GM21825 (cell line): Measurements from ENCODE around the gene NUDT4B.
"Not testable (repeated sequence)": the region's sequence is repeated elsewhere in the genome, so short reads cannot be mapped to it uniquely, and the experiment has no call there.

Experiments used
- ATAC-seq: cut with Tn5 transposase; IDR thresholded peaks from one replicate; pipeline ENCODE4 v1.9.1; 2021; ENCODE audit warnings: mild to moderate bottlenecking, moderate library complexity; ENCODE audit not compliant: unreplicated experiment

NUDT4B gene

GRCh38 chr1:148735538-148735937 lies 13.0 kb upstream of the NUDT4B start:
- peak; percentile 48 for ATAC-seq

- not testable (repeated sequence) for ATAC-seq
These were observed 9.9 kb upstream of the NUDT4B start for GRCh38 chr1:148738667-148739066.

- ATAC-seq: not testable (repeated sequence)
These were observed 5.4 kb upstream of the NUDT4B start for GRCh38 chr1:148743200-148743599.

DNA sequence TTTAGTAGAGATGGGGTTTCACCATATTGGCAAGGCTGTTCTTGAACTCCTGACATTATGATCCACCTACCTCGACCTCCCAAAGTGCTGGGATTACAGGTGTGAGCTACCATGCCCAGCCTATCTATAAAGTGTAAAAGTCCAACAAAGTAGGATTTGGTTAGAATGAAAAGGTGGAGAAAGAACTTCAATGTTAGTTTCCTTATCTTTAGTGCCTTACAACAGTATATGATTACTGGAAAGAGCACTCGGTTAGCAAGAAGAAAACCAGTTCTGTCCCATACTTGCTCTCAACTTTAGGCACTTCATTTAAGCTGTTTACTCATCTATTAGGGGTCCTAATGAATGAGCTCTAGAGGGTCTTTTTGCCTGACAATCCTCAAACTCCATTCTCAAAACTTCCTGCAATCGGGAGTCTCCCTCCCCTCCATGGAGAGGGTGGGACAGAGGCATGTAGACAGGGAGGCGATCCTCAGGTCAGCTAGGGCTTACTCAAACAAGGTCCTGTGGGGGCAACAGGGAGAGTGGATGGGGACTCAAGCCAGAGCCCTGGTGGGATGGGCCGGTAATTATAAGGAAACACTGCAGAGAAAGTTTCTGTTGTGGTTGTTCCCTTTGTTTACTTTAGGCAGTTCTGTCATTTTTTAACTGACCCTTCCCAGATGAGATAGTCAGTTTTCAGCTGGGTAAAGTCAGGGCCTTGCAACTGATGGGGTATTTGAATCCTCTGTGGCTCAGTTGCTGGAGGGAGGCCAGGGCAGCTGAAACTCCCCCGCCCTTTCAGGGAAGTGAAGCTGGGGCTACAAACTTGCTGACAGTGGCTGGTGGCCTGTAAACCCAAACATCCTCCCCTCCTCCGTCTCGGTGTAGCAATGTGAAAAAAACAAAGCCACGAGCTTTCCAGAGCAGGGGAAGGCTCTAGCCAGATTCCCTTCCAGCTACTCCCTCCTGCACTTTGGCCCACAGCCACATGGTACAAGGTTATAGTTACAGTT lies 4.6 kb upstream of the NUDT4B start:
- not testable (repeated sequence) for ATAC-seq

DNA sequence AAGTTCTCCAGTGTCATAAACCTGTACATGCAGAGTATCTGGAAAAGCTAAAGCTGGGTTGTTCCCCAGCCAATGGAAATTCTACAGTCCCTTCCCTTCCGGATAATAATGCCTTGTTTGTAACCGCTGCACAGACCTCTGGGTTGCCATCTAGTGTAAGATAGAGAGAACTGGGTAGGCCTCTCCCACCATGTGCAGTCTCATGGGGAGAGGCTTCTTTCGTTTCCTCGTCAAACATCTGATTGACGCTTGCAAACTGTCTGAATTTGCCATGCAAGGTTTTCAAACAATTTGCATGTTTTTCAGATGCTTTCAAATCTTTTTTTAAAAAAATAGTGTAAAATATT lies 734 bp downstream of the NUDT4B start:
- peak; percentile 88 for ATAC-seq

- ATAC-seq: not testable (repeated sequence)
These were observed 7.7 kb downstream of the NUDT4B start for GRCh38 chr1:148756231-148756630.

DNA sequence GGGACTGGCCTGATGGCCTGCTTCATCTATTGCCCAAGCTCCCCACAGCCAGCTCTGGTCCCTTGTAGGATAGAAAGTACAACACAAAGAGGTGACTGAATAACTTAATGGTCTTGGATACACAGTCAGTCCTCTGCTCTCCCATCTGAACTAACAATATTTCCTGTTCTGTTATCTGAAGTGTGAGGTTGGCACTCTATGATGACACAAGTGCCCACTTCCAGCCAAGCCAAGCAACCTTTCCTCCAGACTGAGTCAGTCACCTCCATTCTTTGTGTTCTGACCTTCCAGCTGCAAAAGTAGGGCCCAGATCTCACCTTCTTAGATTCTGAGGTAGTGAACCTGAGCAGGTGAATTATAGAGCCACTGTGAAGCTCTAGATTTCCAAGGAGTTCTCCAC lies 8.9 kb downstream of the NUDT4B start:
- not testable (repeated sequence) for ATAC-seq

DNA sequence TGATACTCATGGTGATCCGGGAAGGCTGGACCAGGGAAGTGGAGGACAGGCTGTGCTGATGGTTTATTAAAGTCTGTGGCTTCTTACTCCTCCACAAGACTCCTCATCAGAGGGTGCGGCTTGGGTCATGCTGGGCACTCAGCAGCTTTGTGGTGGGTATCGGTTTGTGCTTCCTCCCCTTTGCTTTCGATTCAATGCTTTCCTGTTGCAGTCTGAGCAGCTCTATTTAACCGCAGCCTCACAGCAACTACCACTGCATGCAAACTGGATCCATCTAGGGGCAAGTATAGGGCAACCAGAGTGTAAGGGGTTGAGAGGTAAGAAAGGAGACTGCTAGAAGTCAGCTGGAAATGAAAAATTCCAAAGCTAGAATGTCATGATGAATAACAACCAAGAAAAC lies 9.8 kb downstream of the NUDT4B start:
- ATAC-seq: peak; percentile 94

- ATAC-seq: not testable (repeated sequence)
These were observed 10.4 kb downstream of the NUDT4B start for GRCh38 chr1:148758925-148759324.

- not testable (repeated sequence) for ATAC-seq
These were observed 11.2 kb downstream of the NUDT4B start for GRCh38 chr1:148759749-148760148.

- ATAC-seq: not testable (repeated sequence)
These were observed 11.6 kb downstream of the NUDT4B start for GRCh38 chr1:148760206-148760605.

DNA sequence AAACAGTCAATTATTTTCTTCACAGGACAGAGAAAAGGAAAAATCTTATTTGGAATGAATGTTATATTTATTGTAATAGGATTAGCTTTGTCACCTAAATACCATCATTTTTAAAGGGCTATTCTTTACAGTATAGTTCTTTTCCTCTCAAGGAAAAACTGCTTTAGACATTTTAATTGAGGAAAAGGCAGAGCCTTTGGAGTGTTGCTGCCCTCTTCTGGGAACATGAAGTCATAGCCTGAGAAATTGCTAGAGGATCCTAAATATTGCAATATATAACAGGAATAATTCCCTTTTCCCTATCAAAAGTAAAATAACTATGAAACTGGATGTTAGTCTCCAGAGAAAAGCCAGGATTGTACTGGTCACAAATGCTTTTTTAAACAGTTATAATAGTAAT lies 12.8 kb downstream of the NUDT4B start:
- not testable (repeated sequence) for ATAC-seq

- ATAC-seq: not testable (repeated sequence)
These were observed 16.9 kb downstream of the NUDT4B start for GRCh38 chr1:148765238-148766019.

- ATAC-seq: not testable (repeated sequence)
These were observed 20.0 kb downstream of the NUDT4B start for GRCh38 chr1:148768541-148768940.

GRCh38 chr1:148769495-148769894 lies 20.9 kb downstream of the NUDT4B start:
- not testable (repeated sequence) for ATAC-seq

DNA sequence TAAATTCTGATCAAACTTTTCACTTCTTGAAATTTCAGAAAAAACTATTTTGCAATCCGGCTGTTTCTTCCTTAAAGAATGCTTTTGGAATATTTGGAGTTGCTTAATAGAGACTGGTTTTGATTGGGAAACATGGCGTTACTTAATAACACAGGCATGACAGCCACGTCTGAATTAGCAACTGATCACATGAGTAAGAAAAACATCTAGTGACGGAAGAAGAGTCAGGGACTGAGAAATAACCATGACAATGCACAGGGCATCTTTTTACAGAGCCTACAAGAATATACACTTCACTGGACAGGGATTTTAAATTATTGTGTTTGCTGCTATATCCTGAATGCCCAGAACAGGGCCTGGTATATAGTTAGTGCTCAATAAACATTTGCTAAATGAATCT lies 25.1 kb downstream of the NUDT4B start:
- not testable (repeated sequence) for ATAC-seq

DNA sequence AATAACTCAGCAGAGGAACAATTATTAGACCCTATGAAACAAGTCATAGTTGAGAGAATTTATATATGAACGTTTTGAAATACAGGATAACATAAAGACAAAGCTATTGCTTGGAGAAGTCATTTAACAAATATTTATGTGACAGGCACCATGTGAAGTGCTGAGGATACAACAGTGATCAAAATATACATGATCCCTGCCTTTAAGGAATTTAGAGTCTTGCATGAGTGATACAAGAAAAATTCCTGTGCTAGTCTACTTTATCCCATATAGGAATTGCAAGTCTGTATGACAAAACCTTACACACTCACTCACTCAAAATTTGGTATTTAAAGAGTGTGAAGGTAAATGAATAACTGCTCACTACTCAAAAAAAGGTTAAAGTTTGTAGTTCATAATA lies 25.5 kb downstream of the NUDT4B start:
- ATAC-seq: not testable (repeated sequence)

DNA sequence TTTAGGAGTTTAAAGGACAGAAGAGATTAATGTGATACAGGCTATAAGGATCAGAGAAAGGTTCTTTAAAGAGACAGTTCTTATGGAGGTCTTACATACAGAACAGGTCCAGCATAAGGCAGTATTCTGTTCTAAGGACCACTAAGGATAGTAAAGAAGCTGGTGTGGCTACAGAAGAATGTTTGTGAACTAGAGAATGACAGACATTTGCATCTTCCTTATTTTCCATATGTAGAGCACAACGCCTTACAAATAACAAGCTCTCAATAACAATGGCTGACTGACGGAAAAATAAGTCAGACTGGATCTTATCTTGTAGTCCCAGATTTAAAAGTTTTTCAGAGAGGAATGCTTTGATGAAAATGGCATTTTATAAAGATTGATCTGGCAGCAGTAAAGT lies 26.7 kb downstream of the NUDT4B start:
- not testable (repeated sequence) for ATAC-seq

DNA sequence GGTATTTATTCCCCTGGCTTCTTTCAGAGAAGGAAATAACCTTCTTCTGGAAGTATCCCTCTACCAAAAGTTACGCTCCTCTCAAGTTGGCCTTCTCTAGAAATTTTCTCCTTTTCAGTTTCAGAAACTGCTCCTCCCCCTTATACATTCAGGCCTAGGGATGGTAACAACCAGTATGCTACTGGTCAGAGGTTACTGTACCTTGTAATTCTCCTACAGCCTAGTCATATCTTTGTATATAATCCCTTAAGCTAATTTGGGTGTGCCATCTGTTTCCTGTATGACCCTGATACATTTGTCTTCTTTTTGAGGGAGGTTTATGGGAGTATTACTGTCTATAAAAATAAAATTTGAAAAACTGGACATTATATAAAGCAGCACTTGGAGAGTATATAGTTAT lies 29.1 kb downstream of the NUDT4B start:
- ATAC-seq: not testable (repeated sequence)

DNA sequence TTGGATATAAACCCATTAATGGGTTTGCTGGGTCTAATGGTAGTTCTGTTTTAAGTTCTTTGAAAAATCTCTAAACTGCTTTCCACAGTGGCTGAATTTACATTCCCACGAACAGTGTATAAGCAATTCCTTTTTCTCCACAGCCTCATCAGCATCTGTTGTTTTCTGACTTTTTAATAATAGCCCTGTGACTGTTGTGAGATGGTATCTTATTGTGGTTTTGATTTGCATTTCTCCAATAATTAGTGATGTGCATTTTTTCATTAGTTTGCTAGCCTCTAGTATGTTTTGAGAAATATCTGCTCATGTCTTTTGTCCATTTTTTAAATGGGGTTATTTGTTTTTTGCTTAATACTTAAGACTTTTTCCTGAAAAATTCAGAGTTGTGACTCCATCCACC lies 31.8 kb downstream of the NUDT4B start:
- not testable (repeated sequence) for ATAC-seq

- ATAC-seq: not testable (repeated sequence)
These were observed 43.0 kb downstream of the NUDT4B start for GRCh38 chr1:148791543-148792099.
